IPS-20b (cell line): ENCODE measurements around the gene TRAK1.

Experiments used
- H3K27ac ChIP-seq: one replicate; pipeline ENCODE4 v1.5.1; 2013; ENCODE audit warnings: low read length
- H3K27me3 ChIP-seq: 2 replicates; pipeline ENCODE4 v1.6.1; 2013; ENCODE audit warnings: mild to moderate bottlenecking, low read length, inconsistent platforms; ENCODE audit not compliant: insufficient read depth
- H3K36me3 ChIP-seq: 2 replicates; pipeline ENCODE4 v1.6.1; 2013; ENCODE audit warnings: low read depth, mild to moderate bottlenecking, inconsistent platforms, low read length, moderate library complexity; ENCODE audit not compliant: insufficient read depth
- H3K4me1 ChIP-seq: 2 replicates; pipeline ENCODE4 v1.6.1; 2013; ENCODE audit warnings: mild to moderate bottlenecking, control low read depth, inconsistent platforms, low read length, moderate library complexity; ENCODE audit not compliant: insufficient read depth
- H3K4me3 ChIP-seq: 2 replicates; pipeline ENCODE4 v1.5.1; 2013; ENCODE audit warnings: mild to moderate bottlenecking, low read length, inconsistent platforms
- H3K9ac ChIP-seq: 2 replicates; pipeline ENCODE4 v1.6.1; 2013; ENCODE audit warnings: low read depth, mild to moderate bottlenecking, inconsistent platforms, low read length, moderate library complexity
- H3K9me3 ChIP-seq: 2 replicates; pipeline ENCODE4 v1.6.1; 2013; ENCODE audit warnings: mild to moderate bottlenecking, low read depth, low read length, inconsistent platforms; ENCODE audit not compliant: insufficient read depth

TRAK1 gene

DNA sequence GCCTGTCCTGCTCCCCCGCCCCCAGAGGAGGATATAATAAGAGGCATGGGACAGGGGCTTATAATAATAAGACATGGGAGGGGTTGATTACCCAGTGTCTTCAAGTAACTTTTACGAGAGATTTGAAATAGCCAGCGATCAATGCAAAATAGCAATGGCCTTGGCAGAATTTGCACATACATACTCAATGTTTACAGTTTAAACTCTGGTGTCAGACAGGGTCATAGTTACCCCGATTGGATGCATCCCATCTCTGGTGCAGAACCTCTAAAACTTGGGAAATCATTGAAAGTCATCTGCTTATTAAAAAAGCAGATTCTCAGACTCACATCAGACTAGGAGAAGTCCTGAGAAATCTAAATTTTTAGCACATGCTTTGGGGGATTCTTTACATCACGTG is 61.0 kb downstream of the TRAK1 start:
- H3K9me3 ChIP-seq, result no peaks in the 10 kb centered on the region
- no peak overlapping the region for H3K4me3 ChIP-seq
- no peak overlapping the region for H3K27ac ChIP-seq
- H3K9ac ChIP-seq, result no peak overlapping the region
- H3K36me3 ChIP-seq, result no peaks in the 10 kb centered on the region
- H3K27me3 ChIP-seq, result no peaks in the 10 kb centered on the region
- peaks cover 8% of the 10 kb centered on the region for H3K4me1 ChIP-seq

GRCh38 chr3:42153039-42153438 is 61.9 kb downstream of the TRAK1 start:
- Histone ChIP-seq H3K36me3 (no peaks in the 10 kb centered on the region), H3K27me3 (no peaks in the 10 kb centered on the region), H3K4me3 (no peak overlapping the region), H3K27ac (no peak overlapping the region), H3K9me3 (no peaks in the 10 kb centered on the region), H3K4me1 (peaks cover 8% of the 10 kb centered on the region), H3K9ac (no peak overlapping the region)

GRCh38 chr3:42157540-42158538 is 66.7 kb downstream of the TRAK1 start:
- H3K27ac ChIP-seq, result no peak overlapping the region

DNA sequence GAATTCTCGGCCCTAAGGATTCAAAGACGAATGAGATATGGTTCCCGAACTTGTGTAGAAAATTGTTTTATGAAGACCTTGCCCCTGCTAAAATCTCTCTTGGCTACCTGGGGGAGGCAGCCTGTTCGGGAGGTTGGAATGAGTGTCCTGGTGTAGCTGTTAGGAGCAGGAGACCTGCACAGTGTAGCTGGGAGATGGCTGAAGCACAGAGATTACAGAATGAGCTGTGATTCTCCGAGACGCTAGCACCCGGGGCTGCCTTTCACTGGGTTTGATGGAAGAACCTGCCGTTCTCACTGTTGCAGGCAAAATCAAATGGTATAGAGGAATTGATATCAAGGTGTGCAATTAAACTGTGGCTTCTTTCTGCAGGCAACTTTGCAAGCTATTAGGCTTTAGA is 68.0 kb downstream of the TRAK1 start:
- no peaks in the 10 kb centered on the region for H3K36me3 ChIP-seq
- H3K9ac ChIP-seq, result peak overlapping the region; percentile 31; the same call in 1 of the 2 replicates
- no peaks in the 10 kb centered on the region for H3K27me3 ChIP-seq
- H3K27ac ChIP-seq, result peak overlapping the region; percentile 30
- peak overlapping the region; percentile 75 for H3K4me3 ChIP-seq
- H3K4me1 ChIP-seq, result peaks cover 5% of the 10 kb centered on the region
- no peaks in the 10 kb centered on the region for H3K9me3 ChIP-seq

More at GRCh38 chr3:42157540-42158538, 66.7 kb downstream of the TRAK1 start:
- Histone ChIP-seq H3K36me3 (no peaks in the 10 kb centered on the region), H3K4me1 (peaks cover 5% of the 10 kb centered on the region), H3K27me3 (no peaks in the 10 kb centered on the region), H3K9me3 (no peaks in the 10 kb centered on the region), H3K9ac (no peak overlapping the region), H3K4me3 (no peak overlapping the region)

DNA sequence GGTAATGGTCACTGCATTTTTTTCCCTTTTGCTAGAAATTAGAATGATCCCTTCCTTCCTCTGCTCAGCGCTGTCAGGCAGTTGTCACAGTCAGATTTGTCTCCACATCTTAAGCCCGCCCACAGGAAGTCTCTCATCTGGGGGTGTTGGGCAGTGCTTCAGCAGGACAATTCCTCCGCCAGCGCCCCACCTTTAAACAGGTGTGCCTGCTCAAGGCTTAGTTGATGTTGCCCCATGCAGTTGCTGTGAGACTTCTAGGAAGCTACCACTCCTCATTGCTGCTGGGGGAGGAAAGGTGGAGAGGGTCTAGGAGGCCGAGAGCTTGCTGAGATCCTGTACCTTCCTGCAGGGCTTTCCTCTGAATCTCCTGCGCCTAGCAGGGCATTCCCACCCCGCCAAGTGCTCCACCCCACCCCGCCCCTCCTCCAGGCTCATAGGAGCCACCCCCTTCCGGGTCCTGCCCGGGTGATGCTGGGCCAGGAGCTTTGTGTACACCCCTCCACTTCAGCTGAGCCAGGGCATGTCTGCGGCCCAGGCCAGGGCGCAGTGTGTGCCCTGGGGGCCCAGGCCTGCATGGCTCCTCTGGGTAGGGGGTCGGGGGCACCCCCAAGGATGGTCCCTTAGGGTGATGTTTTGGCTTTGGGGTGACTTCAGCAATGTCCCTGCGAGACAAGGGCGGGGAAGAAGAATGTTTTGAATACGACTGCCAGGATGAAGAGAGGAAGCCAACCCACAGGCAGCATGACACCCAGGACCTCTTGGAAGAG is 68.7 kb downstream of the TRAK1 start:
- peaks cover 5% of the 10 kb centered on the region for H3K4me1 ChIP-seq

GRCh38 chr3:42161050-42161935 is 70.1 kb downstream of the TRAK1 start:
- peaks cover 5% of the 10 kb centered on the region for H3K4me1 ChIP-seq
- no peaks in the 10 kb centered on the region for H3K27me3 ChIP-seq
- no peak overlapping the region for H3K27ac ChIP-seq
- peak overlapping the region; percentile 38; the same call in 1 of the 2 replicates for H3K9ac ChIP-seq
- H3K4me3 ChIP-seq, result peak overlapping the region; percentile 75
- H3K9me3 ChIP-seq, result no peaks in the 10 kb centered on the region
- H3K36me3 ChIP-seq, result no peaks in the 10 kb centered on the region

More for the DNA sequence above, 68.7 kb downstream of the TRAK1 start:
- H3K9ac ChIP-seq, result peak overlapping the region; percentile 77
- no peaks in the 10 kb centered on the region for H3K9me3 ChIP-seq
- no peaks in the 10 kb centered on the region for H3K27me3 ChIP-seq
- H3K27ac ChIP-seq, result peak overlapping the region; percentile 57
- peak overlapping the region; percentile 75 for H3K4me3 ChIP-seq
- H3K36me3 ChIP-seq, result no peaks in the 10 kb centered on the region

DNA sequence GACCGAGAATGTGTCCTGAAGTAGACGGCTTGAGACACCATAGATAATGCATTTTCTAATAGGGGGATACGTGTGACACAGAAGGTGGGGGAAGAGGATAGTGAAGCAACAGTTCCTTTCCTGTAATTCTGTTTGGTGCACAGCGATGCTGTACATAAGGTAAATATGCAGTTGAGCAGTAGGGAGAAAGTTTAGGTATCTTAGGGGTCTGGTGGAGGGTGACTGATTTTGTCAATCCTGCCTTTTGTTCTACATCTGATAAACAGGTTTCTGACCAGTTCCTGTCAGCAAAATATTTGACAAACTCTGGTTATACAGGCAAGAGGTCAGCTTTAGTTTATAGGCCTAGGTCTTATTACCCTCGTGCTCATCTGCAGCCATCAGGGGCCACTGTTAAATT is 71.3 kb downstream of the TRAK1 start:
- Histone ChIP-seq H3K36me3 (no peaks in the 10 kb centered on the region), H3K4me3 (no peak overlapping the region; the same call in 1 of the 2 replicates), H3K9ac (no peak overlapping the region), H3K27me3 (no peaks in the 10 kb centered on the region), H3K4me1 (peaks cover 5% of the 10 kb centered on the region), H3K27ac (no peak overlapping the region), H3K9me3 (no peaks in the 10 kb centered on the region)

DNA sequence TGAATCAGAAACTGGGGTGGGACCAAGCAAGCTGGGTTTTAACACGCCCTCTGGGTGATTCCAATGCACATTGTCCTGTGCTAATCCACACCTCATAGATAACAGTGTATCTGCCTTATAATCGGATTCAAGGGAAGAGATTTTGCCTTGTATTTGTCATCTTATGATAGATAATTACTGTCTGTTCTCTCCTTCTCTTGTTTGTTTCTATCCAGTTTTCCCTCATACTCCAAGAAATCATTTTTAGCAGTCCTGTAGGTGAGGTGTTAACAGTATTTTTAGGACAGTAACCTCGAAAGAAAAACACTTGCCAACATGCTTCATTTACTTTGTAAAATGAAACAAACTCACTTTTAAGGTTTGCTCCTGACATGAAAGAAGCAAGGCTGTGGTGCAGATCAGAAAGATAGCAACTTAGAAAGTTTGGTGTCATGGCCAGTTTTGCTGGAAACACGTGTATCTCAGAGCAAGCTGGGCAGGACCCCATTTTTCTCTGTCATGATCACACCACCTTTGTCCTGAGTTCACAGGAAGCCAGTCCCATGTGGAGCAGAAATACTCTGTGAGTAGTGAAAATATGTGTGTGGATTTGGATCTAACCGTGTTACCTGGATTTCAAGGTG is 72.6 kb downstream of the TRAK1 start:
- H3K27ac ChIP-seq, result no peak overlapping the region
- no peak overlapping the region for H3K4me3 ChIP-seq
- no peaks in the 10 kb centered on the region for H3K9me3 ChIP-seq
- H3K36me3 ChIP-seq, result no peaks in the 10 kb centered on the region
- H3K27me3 ChIP-seq, result no peaks in the 10 kb centered on the region
- H3K4me1 ChIP-seq, result peaks cover 5% of the 10 kb centered on the region
- 0 out of 2 replicates have a peak overlapping the region, but pooled peaks have one; percentile 7 for H3K9ac ChIP-seq

- Histone ChIP-seq H3K36me3 (no peaks in the 10 kb centered on the region), H3K4me1 (no peaks in the 10 kb centered on the region; the same call in none of the 2 replicates), H3K27me3 (no peaks in the 10 kb centered on the region), H3K4me3 (no peak overlapping the region), H3K27ac (no peak overlapping the region), H3K9ac (no peak overlapping the region), H3K9me3 (no peaks in the 10 kb centered on the region)
Observed at GRCh38 chr3:42164656-42165055, 73.5 kb downstream of the TRAK1 start.

GRCh38 chr3:42165211-42165610 is 74.1 kb downstream of the TRAK1 start:
- Histone ChIP-seq H3K4me3 (no peak overlapping the region), H3K36me3 (no peaks in the 10 kb centered on the region), H3K27ac (no peak overlapping the region), H3K9me3 (no peaks in the 10 kb centered on the region), H3K27me3 (no peaks in the 10 kb centered on the region), H3K4me1 (no peaks in the 10 kb centered on the region; the same call in none of the 2 replicates), H3K9ac (no peak overlapping the region)
